B cell (primary cell): ENCODE results near the gene CEP89.
"Not testable (repeated sequence)": the region's sequence is repeated elsewhere in the genome, so short reads cannot be mapped to it uniquely, and the experiment has no call there.

Experiments
- EZH2 ChIP-seq: IDR thresholded peaks from 2 replicates; pipeline ENCODE4 v1.6.1; 2012; ENCODE audit warnings: borderline replicate concordance, low read depth, mild to moderate bottlenecking, moderate library complexity, low read length; ENCODE audit not compliant: insufficient read depth, poor library complexity, severe bottlenecking
- TF ChIP-seq, protein P1 (sequence below): fragments of 200-600 bp; IDR thresholded peaks from one replicate; pipeline ENCODE4 v1.8.0; 2022; ENCODE audit warnings: antibody characterized with exemption, mild to moderate bottlenecking

DNA sequence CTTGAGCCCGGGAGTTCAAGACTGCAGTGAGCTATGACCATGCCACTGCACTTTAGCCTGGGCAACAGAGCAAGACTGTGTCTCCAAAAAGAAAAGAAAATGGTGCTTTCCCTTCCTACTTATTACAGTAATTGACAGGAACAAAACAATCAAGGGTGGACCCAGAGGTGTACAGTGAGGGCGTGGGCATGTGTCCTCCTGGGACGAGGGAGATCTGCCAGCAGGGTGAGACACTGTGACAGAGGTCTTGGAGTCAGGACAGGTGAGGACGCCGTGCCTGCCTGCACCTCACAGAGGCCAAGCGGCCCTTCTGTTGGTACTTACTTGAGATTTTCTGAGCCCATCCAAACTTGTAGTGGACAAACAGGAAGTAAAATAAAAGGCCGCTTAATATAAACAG is 138.9 kb downstream of the CEP89 start:
- TF ChIP-seq, protein P1, sequence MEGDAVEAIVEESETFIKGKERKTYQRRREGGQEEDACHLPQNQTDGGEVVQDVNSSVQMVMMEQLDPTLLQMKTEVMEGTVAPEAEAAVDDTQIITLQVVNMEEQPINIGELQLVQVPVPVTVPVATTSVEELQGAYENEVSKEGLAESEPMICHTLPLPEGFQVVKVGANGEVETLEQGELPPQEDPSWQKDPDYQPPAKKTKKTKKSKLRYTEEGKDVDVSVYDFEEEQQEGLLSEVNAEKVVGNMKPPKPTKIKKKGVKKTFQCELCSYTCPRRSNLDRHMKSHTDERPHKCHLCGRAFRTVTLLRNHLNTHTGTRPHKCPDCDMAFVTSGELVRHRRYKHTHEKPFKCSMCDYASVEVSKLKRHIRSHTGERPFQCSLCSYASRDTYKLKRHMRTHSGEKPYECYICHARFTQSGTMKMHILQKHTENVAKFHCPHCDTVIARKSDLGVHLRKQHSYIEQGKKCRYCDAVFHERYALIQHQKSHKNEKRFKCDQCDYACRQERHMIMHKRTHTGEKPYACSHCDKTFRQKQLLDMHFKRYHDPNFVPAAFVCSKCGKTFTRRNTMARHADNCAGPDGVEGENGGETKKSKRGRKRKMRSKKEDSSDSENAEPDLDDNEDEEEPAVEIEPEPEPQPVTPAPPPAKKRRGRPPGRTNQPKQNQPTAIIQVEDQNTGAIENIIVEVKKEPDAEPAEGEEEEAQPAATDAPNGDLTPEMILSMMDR = not testable (repeated sequence)
- not testable (repeated sequence) for TF ChIP-seq EZH2
